H1 (cell line): ENCODE measurements around the gene MED16. TPM values are rescaled to one million over a fixed set of nuclear protein-coding genes. Genes with fewer than 3 reads are reported as not detected.
"Not testable (repeated sequence)": the region's sequence is repeated elsewhere in the genome, so short reads cannot be mapped to it uniquely, and the experiment has no call there.

Source experiments
- CTCF ChIA-PET: fragments of 300-600 bp; sonication (Branson Sonifier 250); formaldehyde crosslinking; loops from one replicate; lab custom pipeline; 2021; ENCODE audit not compliant: partially characterized antibody; lab: Charles Lee
- POLR2A ChIA-PET: fragments of 300-600 bp; sonication (Branson Sonifier 250); formaldehyde crosslinking; loops from one replicate; lab custom pipeline; 2021; ENCODE audit warnings: inconsistent platforms; ENCODE audit not compliant: partially characterized antibody; lab: Charles Lee
- DNase-seq, 2 experiments: peaks; one replicate each; pipeline versions ENCODE4 v3.0.0 to v3.0.0-alpha.2; 2010 to 2022; ENCODE audit warnings: low spot score in 2 of 2, low read depth in 1 of 2, mixed read lengths in 1 of 2
- FAIRE-seq: peaks from 2 replicates; lab custom pipeline; 2011; peaks lifted over from hg19 to GRCh38; lab: Jason Lieb, UNC
- H2AFZ ChIP-seq: 2 replicates; pipeline ENCODE4 v1.8.1; 2012; ENCODE audit warnings: low read length, inconsistent platforms
- H2AK5ac ChIP-seq: 2 replicates; pipeline ENCODE4 v1.6.1; 2013; ENCODE audit warnings: low read depth, low read length
- H2BK120ac ChIP-seq: replicated peaks from 2 replicates; pipeline ENCODE3; 2013; ENCODE audit warnings: low read depth, low read length, inconsistent platforms
- H2BK12ac ChIP-seq: 2 replicates; pipeline ENCODE4 v1.6.1; 2013; ENCODE audit warnings: low read depth, low read length
- H2BK15ac ChIP-seq: 2 replicates; pipeline ENCODE4 v1.6.1; 2013; ENCODE audit warnings: low read length
- H2BK20ac ChIP-seq: 2 replicates; pipeline ENCODE4 v1.6.1; 2013; ENCODE audit warnings: low read length
- H2BK5ac ChIP-seq: 2 replicates; pipeline ENCODE4 v1.6.1; 2013; ENCODE audit warnings: low read depth, low read length
- H3K14ac ChIP-seq: 2 replicates; pipeline ENCODE4 v1.6.1; 2013; ENCODE audit warnings: inconsistent platforms; ENCODE audit not compliant: insufficient read length
- H3K18ac ChIP-seq: 2 replicates; pipeline ENCODE4 v1.6.1; 2013; ENCODE audit warnings: low read length; ENCODE audit errors: extremely low read depth
- H3K23ac ChIP-seq: 2 replicates; pipeline ENCODE4 v1.6.1; 2013; ENCODE audit warnings: inconsistent platforms; ENCODE audit not compliant: insufficient read length
- H3K23me2 ChIP-seq: 2 replicates; pipeline ENCODE4 v1.6.1; 2013; ENCODE audit warnings: low read depth, low read length
- H3K27ac ChIP-seq: 2 replicates; pipeline ENCODE4 v1.6.1; 2011; ENCODE audit warnings: low read depth, low read length, inconsistent platforms
- H3K27me3 ChIP-seq, 4 experiments: replicated peaks in 1 of 4; 1 replicate in 1 of 4; 2 replicates in 3 of 4; pipeline versions ENCODE4 v1.6.1 to v1.8.1; 2011 to 2013; ENCODE audit warnings: low read length in 3 of 4, mild to moderate bottlenecking in 3 of 4, inconsistent platforms in 2 of 4, mixed read lengths in 2 of 4, moderate library complexity in 1 of 4; ENCODE audit not compliant: control insufficient read depth in 3 of 4, insufficient read depth in 3 of 4; ENCODE audit errors: extremely low read depth in 1 of 4
- H3K36me3 ChIP-seq, 4 experiments: 2 replicates each; pipeline versions ENCODE4 v1.6.1 to v1.8.1; 2011 to 2013; ENCODE audit warnings: mild to moderate bottlenecking in 4 of 4, low read length in 3 of 4, moderate library complexity in 2 of 4, control low read depth in 1 of 4, inconsistent platforms in 1 of 4; ENCODE audit not compliant: insufficient read depth in 4 of 4, control insufficient read depth in 2 of 4
- H3K4ac ChIP-seq: replicated peaks from 2 replicates; pipeline ENCODE3; 2013; ENCODE audit warnings: low read length, low read depth, mixed read lengths, inconsistent platforms; ENCODE audit not compliant: insufficient read length
- H3K4me1 ChIP-seq, 4 experiments: replicated peaks in 1 of 4; 1 replicate in 1 of 4; 2 replicates in 3 of 4; pipeline versions ENCODE4 v1.6.1 to v1.8.1; 2011 to 2013; ENCODE audit warnings: low read length in 3 of 4, inconsistent platforms in 2 of 4, mixed read lengths in 1 of 4; ENCODE audit not compliant: insufficient read depth in 4 of 4, control insufficient read depth in 3 of 4
- H3K4me2 ChIP-seq, 2 experiments: 2 replicates each; pipeline versions ENCODE4 v1.6.1 to v1.8.1; 2011 to 2013; ENCODE audit warnings: low read depth in 2 of 2, low read length in 2 of 2, control low read depth in 1 of 2, inconsistent platforms in 1 of 2, mild to moderate bottlenecking in 1 of 2; ENCODE audit not compliant: insufficient read depth in 1 of 2
- H3K4me3 ChIP-seq, 4 experiments: fragments of 200-600, 300-600 bp in 1 of 4; sonication (generic), shearing (Covaris generic), sonication (Bioruptor Twin) in 1 of 4; 2 replicates each; pipeline versions ENCODE4 v1.5.1 to v1.8.1; 2011 to 2016; ENCODE audit warnings: low read length in 4 of 4, low read depth in 3 of 4, control low read depth in 2 of 4, inconsistent platforms in 2 of 4, mild to moderate bottlenecking in 2 of 4, mixed read lengths in 1 of 4, moderate library complexity in 1 of 4; ENCODE audit not compliant: insufficient read depth in 2 of 4; ENCODE audit errors: extremely low read depth in 1 of 4
- H3K56ac ChIP-seq: replicated peaks from 2 replicates; pipeline ENCODE3; 2013; ENCODE audit warnings: low read depth, mild to moderate bottlenecking, mixed read lengths, low read length, inconsistent platforms; ENCODE audit not compliant: insufficient read length
- H3K79me1 ChIP-seq: 2 replicates; pipeline ENCODE4 v1.6.1; 2013; ENCODE audit warnings: low read depth, low read length, control low read depth
- H3K79me2 ChIP-seq, 2 experiments: 2 replicates each; pipeline versions ENCODE4 v1.6.1 to v1.8.1; 2012 to 2013; ENCODE audit warnings: low read length in 2 of 2, mild to moderate bottlenecking in 2 of 2, inconsistent platforms in 1 of 2; ENCODE audit not compliant: insufficient read depth in 2 of 2, control insufficient read depth in 1 of 2
- H3K9ac ChIP-seq, 4 experiments: replicated peaks in 1 of 4; 1 replicate in 1 of 4; 2 replicates in 3 of 4; pipeline versions ENCODE4 v1.6.1 to v1.8.1; 2011 to 2013; ENCODE audit warnings: low read depth in 3 of 4, low read length in 3 of 4, control low read depth in 2 of 4, mild to moderate bottlenecking in 2 of 4, moderate library complexity in 2 of 4, inconsistent platforms in 1 of 4; ENCODE audit errors: extremely low read depth in 1 of 4
- H3K9me3 ChIP-seq, 2 experiments: 2 replicates each; pipeline versions ENCODE4 v1.6.1 to v1.8.1; 2012 to 2013; ENCODE audit warnings: mild to moderate bottlenecking in 2 of 2, moderate library complexity in 2 of 2, control low read depth in 1 of 2, inconsistent platforms in 1 of 2, low read depth in 1 of 2, low read length in 1 of 2, mixed read lengths in 1 of 2; ENCODE audit not compliant: insufficient read depth in 2 of 2
- H4K20me1 ChIP-seq, 2 experiments: replicated peaks in 1 of 2; 2 replicates each; pipeline versions ENCODE3 to v1.8.1; 2011 to 2013; ENCODE audit warnings: inconsistent platforms in 2 of 2, low read length in 2 of 2, mild to moderate bottlenecking in 1 of 2; ENCODE audit not compliant: insufficient read depth in 2 of 2, control insufficient read depth in 1 of 2
- H4K5ac ChIP-seq: 2 replicates; pipeline ENCODE4 v1.6.1; 2013; ENCODE audit warnings: low read length, low read depth, mixed read lengths, inconsistent platforms; ENCODE audit not compliant: insufficient read length
- H4K8ac ChIP-seq: 2 replicates; pipeline ENCODE4 v1.8.0; 2013; ENCODE audit warnings: mild to moderate bottlenecking, moderate library complexity, low read length, inconsistent platforms; ENCODE audit not compliant: insufficient read depth; ENCODE audit errors: extremely low read depth
- H4K91ac ChIP-seq: replicated peaks from 2 replicates; pipeline ENCODE3; 2013; ENCODE audit warnings: low read length, mixed read lengths, inconsistent platforms; ENCODE audit not compliant: insufficient read length
- WGBS, 2 experiments: shearing (Covaris generic) in 1 of 2; methylation state at CpG; one replicate each; pipeline versions ENCODE4 v1.1.6 to v1.1.7; 2013 to 2015; ENCODE audit warnings: low lambda C conversion rate in 2 of 2, mixed read lengths in 2 of 2, inconsistent platforms in 1 of 2, low coverage in 1 of 2, missing lambda C conversion rate in 1 of 2; ENCODE audit not compliant: insufficient replicate concordance in 2 of 2, insufficient coverage in 1 of 2, insufficient read length in 1 of 2; ENCODE audit errors: extremely low coverage in 1 of 2, missing lambda C conversion rate in 1 of 2; 5-methylcytosine and 5-hydroxymethylcytosine counted together
- polyA plus RNA-seq, 7 experiments: library from polyadenylated mRNA; depleted of rRNA in 3 of 7; stranded (reverse) in 5 of 7; unstranded in 2 of 7; fragments of >200 nt in 5 of 7; fragments of 200-250 nt in 2 of 7; gene quantifications; 1 replicate in 5 of 7; 2 replicates in 1 of 7; 4 replicates in 1 of 7; pipeline versions ENCODE4 v1.2.1 to v1.2.3, GENCODE V29; 2011 to 2013; ENCODE audit warnings: missing spikeins in 2 of 7, mixed read lengths in 2 of 7
- total RNA-seq: library from RNA; stranded (reverse); fragmentation: NEBNext Ultra II Directional; extraction: Animal tissue kit (Norgen Biotek cat#: 25700); gene quantifications from 2 replicates; pipeline ENCODE4 v1.2.1, GENCODE V29; 2021

MED16 gene
- total and polyA plus RNA-seq, 2 of the 8 experiments (the other 6 are each of a cell fraction or from before 2014, with no cell fraction given), result 51.0 to 67.2 TPM

GRCh38 chr19:891421-892200, 1.4 kb downstream of the MED16 start:
- ChIA-PET POLR2A (interaction anchor here (0.5 to 8.8 kb wide), 4 partner anchors 14 to 28 kb away, joined by 3 to 82 read pairs (median 12); no protein-coding TSS in a partner anchor), CTCF (interaction anchor here (0.6 kb wide), 1 partner anchor 688 kb away, joined by 3 read pairs; no protein-coding TSS in a partner anchor)
- H3K4me1 ChIP-seq, H3K27me3 ChIP-seq, H3K27ac ChIP-seq, H3K14ac ChIP-seq, H3K23me2 ChIP-seq, H2BK15ac ChIP-seq, DNase-seq, H3K9me3 ChIP-seq, H3K79me1 ChIP-seq, H4K5ac ChIP-seq, H3K23ac ChIP-seq, H3K18ac ChIP-seq, H3K79me2 ChIP-seq, H3K56ac ChIP-seq, H2BK20ac ChIP-seq, H2BK5ac ChIP-seq, H3K4ac ChIP-seq, H3K9ac ChIP-seq, H2AFZ ChIP-seq, H2BK120ac ChIP-seq, H4K91ac ChIP-seq, H2BK12ac ChIP-seq, FAIRE-seq, H4K8ac ChIP-seq, H2AK5ac ChIP-seq: not testable (repeated sequence)
- H4K20me1 ChIP-seq, result peaks cover 0 to 13% of the 10 kb centered on the region in 2 experiments
- peak overlapping the region; percentile 48 to 91 (median 66); a peak in 7 of 8 replicates for H3K4me3 ChIP-seq
- peaks cover 0 to 13% (median 4%) of the 10 kb centered on the region in 4 experiments; a peak in 2 of 8 replicates for H3K36me3 ChIP-seq
- peak overlapping the region; percentile 66 to 70 for H3K4me2 ChIP-seq
- WGBS, 2 experiments, result 92% methylated on average over 26 of the region's 50 CpGs; no CpG with 5 or more reads in 1 of the 2 experiments
